H9 (cell line): ENCODE measurements around the gene XRN1. TPM values are rescaled to one million over a fixed set of nuclear protein-coding genes. Genes with fewer than 3 reads are reported as not detected.

Experiments used
- DNase-seq: peaks from one replicate; pipeline ENCODE4 v3.0.0-alpha.2; 2017
- H2AFZ ChIP-seq: one replicate; pipeline ENCODE4 v1.6.1; 2013; ENCODE audit warnings: mild to moderate bottlenecking, low read length, control low read depth, moderate library complexity
- H2AK5ac ChIP-seq: 2 replicates; pipeline ENCODE4 v1.6.1; 2013; ENCODE audit warnings: low read length, control low read depth, mixed read lengths; ENCODE audit not compliant: insufficient read length
- H2BK120ac ChIP-seq: one replicate; pipeline ENCODE4 v1.6.1; 2013; ENCODE audit warnings: low read depth, mild to moderate bottlenecking, low read length, control low read depth, inconsistent platforms; ENCODE audit not compliant: poor library complexity, severe bottlenecking
- H2BK12ac ChIP-seq: 2 replicates; pipeline ENCODE4 v1.6.1; 2013; ENCODE audit warnings: low read length, control low read depth, mixed read lengths, low read depth; ENCODE audit not compliant: insufficient read length
- H2BK15ac ChIP-seq: 2 replicates; pipeline ENCODE4 v1.6.1; 2013; ENCODE audit warnings: low read depth, low read length, control low read depth
- H2BK20ac ChIP-seq: one replicate; pipeline ENCODE4 v1.6.1; 2013; ENCODE audit warnings: low read depth, mild to moderate bottlenecking, low read length, control low read depth, inconsistent platforms; ENCODE audit not compliant: poor library complexity, severe bottlenecking
- H2BK5ac ChIP-seq: 2 replicates; pipeline ENCODE4 v1.6.1; 2013; ENCODE audit warnings: low read length, control low read depth, mixed read lengths; ENCODE audit not compliant: insufficient read length
- H3K14ac ChIP-seq: 2 replicates; pipeline ENCODE4 v1.6.1; 2013; ENCODE audit warnings: low read length, control low read depth; ENCODE audit not compliant: insufficient read depth
- H3K18ac ChIP-seq: 2 replicates; pipeline ENCODE4 v1.6.1; 2013; ENCODE audit warnings: low read depth, mild to moderate bottlenecking, mixed read lengths, low read length, control low read depth; ENCODE audit not compliant: insufficient read length
- H3K23ac ChIP-seq: 2 replicates; pipeline ENCODE4 v1.6.1; 2013; ENCODE audit warnings: low read length, control low read depth, mixed read lengths, low read depth; ENCODE audit not compliant: insufficient read length
- H3K23me2 ChIP-seq: 2 replicates; pipeline ENCODE4 v1.6.1; 2013; ENCODE audit warnings: low read depth, mild to moderate bottlenecking, mixed read lengths, low read length, control low read depth; ENCODE audit not compliant: insufficient read length, poor library complexity, severe bottlenecking
- H3K27ac ChIP-seq: 2 replicates; pipeline ENCODE4 v1.5.1; 2013; ENCODE audit warnings: low read length, control low read depth, mixed read lengths, low read depth; ENCODE audit not compliant: insufficient read length
- H3K27me3 ChIP-seq: 2 replicates; pipeline ENCODE4 v1.6.1; 2013; ENCODE audit warnings: low read length, control low read depth, inconsistent platforms; ENCODE audit not compliant: insufficient read depth
- H3K4ac ChIP-seq: 2 replicates; pipeline ENCODE4 v1.6.1; 2013; ENCODE audit warnings: low read depth, mild to moderate bottlenecking, control low read depth, inconsistent platforms, low read length, moderate library complexity
- H3K4me1 ChIP-seq: 2 replicates; pipeline ENCODE4 v1.6.1; 2013; ENCODE audit warnings: low read length, control low read depth, inconsistent platforms; ENCODE audit not compliant: insufficient read depth
- H3K4me2 ChIP-seq: 2 replicates; pipeline ENCODE4 v1.6.1; 2013; ENCODE audit warnings: low read length, control low read depth, mixed read lengths; ENCODE audit not compliant: insufficient read length, insufficient read depth
- H3K56ac ChIP-seq: 2 replicates; pipeline ENCODE4 v1.6.1; 2013; ENCODE audit warnings: low read depth, mild to moderate bottlenecking, mixed read lengths, low read length, control low read depth; ENCODE audit not compliant: insufficient read length
- H3K79me1 ChIP-seq: 2 replicates; pipeline ENCODE4 v1.6.1; 2013; ENCODE audit warnings: low read depth, mild to moderate bottlenecking, moderate library complexity, low read length, control low read depth, inconsistent platforms; ENCODE audit not compliant: insufficient read depth, poor library complexity, severe bottlenecking
- H3K79me2 ChIP-seq: 2 replicates; pipeline ENCODE4 v1.6.1; 2013; ENCODE audit warnings: low read length, control low read depth, inconsistent platforms; ENCODE audit not compliant: insufficient read depth
- H3K9ac ChIP-seq: 2 replicates; pipeline ENCODE4 v1.6.1; 2013; ENCODE audit warnings: low read length, control low read depth, mixed read lengths; ENCODE audit not compliant: insufficient read length; ENCODE audit errors: extremely low read depth
- H3K9me3 ChIP-seq: one replicate; pipeline ENCODE4 v1.6.1; 2013; ENCODE audit warnings: low read depth, low read length, inconsistent platforms; ENCODE audit not compliant: control insufficient read depth
- H3T11ph ChIP-seq: one replicate; pipeline ENCODE4 v1.6.1; 2013; ENCODE audit warnings: mild to moderate bottlenecking, low read length, control low read depth, inconsistent platforms
- H4K20me1 ChIP-seq: one replicate; pipeline ENCODE4 v1.6.1; 2013; ENCODE audit not compliant: control insufficient read depth, insufficient read length, insufficient read depth
- H4K5ac ChIP-seq: 2 replicates; pipeline ENCODE4 v1.6.1; 2013; ENCODE audit warnings: low read depth, mild to moderate bottlenecking, mixed read lengths, low read length, control low read depth; ENCODE audit not compliant: insufficient read length
- H4K8ac ChIP-seq: replicated peaks from 2 replicates; pipeline ENCODE4 v1.6.1; 2013; ENCODE audit warnings: low read length, control low read depth, mixed read lengths, low read depth; ENCODE audit not compliant: insufficient read length
- H4K91ac ChIP-seq: 2 replicates; pipeline ENCODE4 v1.6.1; 2013; ENCODE audit warnings: low read depth, mild to moderate bottlenecking, moderate library complexity, mixed read lengths, low read length, control low read depth; ENCODE audit not compliant: insufficient read length
- H3K27ac Mint-ChIP-seq, 3 experiments: 2 replicates in 2 of 3; 3 replicates in 1 of 3; pipeline ENCODE4 v1.8.0; 2020 to 2021; ENCODE audit warnings: mixed read lengths in 3 of 3, mild to moderate bottlenecking in 1 of 3, moderate library complexity in 1 of 3
- H3K27me3 Mint-ChIP-seq: 2 replicates; pipeline ENCODE4 v1.8.0; 2021; ENCODE audit warnings: low read depth, mild to moderate bottlenecking, moderate library complexity, mixed read lengths
- H3K36me3 Mint-ChIP-seq, 3 experiments: 2 replicates in 2 of 3; 3 replicates in 1 of 3; pipeline ENCODE4 v1.8.0; 2020 to 2021; ENCODE audit warnings: low read depth in 3 of 3, mixed read lengths in 3 of 3; ENCODE audit not compliant: insufficient read depth in 1 of 3
- H3K4me1 Mint-ChIP-seq, 2 experiments: 2 replicates each; pipeline ENCODE4 v1.8.0; 2020; ENCODE audit warnings: mixed read lengths in 2 of 2
- H3K4me3 Mint-ChIP-seq, 2 experiments: 2 replicates in 1 of 2; 3 replicates in 1 of 2; pipeline ENCODE4 v1.8.0; 2020 to 2021; ENCODE audit warnings: mild to moderate bottlenecking in 2 of 2, mixed read lengths in 2 of 2, moderate library complexity in 1 of 2
- H3K9me3 Mint-ChIP-seq, 2 experiments: 2 replicates in 1 of 2; 3 replicates in 1 of 2; pipeline ENCODE4 v1.8.0; 2020; ENCODE audit warnings: mild to moderate bottlenecking in 2 of 2, mixed read lengths in 2 of 2, moderate library complexity in 1 of 2
- WGBS: extraction: QIAGEN DNeasy Blood & Tissue Kit; methylation state at CpG from one replicate; pipeline ENCODE4 v1.1.7; 2013; ENCODE audit warnings: missing lambda C conversion rate, low lambda C conversion rate, mixed read lengths; ENCODE audit not compliant: insufficient read length; ENCODE audit errors: extremely low coverage; 5-methylcytosine and 5-hydroxymethylcytosine counted together
- total RNA-seq: library from RNA; stranded (reverse); gene quantifications from 2 replicates; pipeline ENCODE4 v1.2.1, GENCODE V29; 2021
- TF ChIP-seq, protein P1 (sequence below): fragments of 200-600 bp; sonication (generic); conservative IDR thresholded peaks from 3 replicates; pipeline ENCODE4 v1.8.0; 2021; ENCODE audit warnings: antibody characterized with exemption, mild to moderate bottlenecking

XRN1 gene
- total RNA-seq, 1 experiment from 2014 or later, result 15.0 TPM

DNA sequence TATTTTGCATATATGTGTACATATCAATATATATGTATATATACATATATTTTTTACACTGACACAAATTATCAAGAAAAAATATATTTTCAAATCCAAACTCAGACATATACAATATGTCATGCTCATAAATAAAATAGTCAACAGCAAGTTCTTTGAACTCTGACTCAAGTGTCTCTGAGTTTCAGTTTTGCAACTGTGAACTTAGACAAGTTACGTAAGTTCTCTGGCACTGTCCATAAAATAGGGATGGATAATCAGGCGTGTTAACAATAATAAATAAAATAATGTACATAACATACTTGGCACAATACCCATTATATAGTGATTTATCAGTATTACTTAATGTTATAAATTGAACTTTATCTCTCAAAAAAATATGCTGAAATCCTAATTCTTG lies 12.1 kb upstream of the XRN1 start:
- H3K4me1 Mint-ChIP-seq, result no peaks in the 10 kb centered on the region
- H2BK20ac ChIP-seq, result no peak overlapping the region
- no peak overlapping the region for H4K8ac ChIP-seq
- no peaks in the 10 kb centered on the region for H3K4me1 ChIP-seq
- no peaks in the 10 kb centered on the region for H3K9me3 Mint-ChIP-seq
- no peak overlapping the region for H3K27ac Mint-ChIP-seq
- no peak overlapping the region for H2BK5ac ChIP-seq
- no peaks in the 10 kb centered on the region for H3K79me2 ChIP-seq
- no peak overlapping the region for H2BK120ac ChIP-seq
- H3K56ac ChIP-seq, result no peak overlapping the region
- DNase-seq, result no peak
- H3K14ac ChIP-seq, result no peak overlapping the region
- H3K18ac ChIP-seq, result no peak overlapping the region
- no peaks in the 10 kb centered on the region for H4K20me1 ChIP-seq
- no peak overlapping the region for H3K4ac ChIP-seq
- H4K5ac ChIP-seq, result no peak overlapping the region
- no peak overlapping the region for H4K91ac ChIP-seq
- peaks cover 0 to 10% (median 5%) of the 10 kb centered on the region in 3 experiments; a peak in 4 of 7 replicates for H3K36me3 Mint-ChIP-seq
- H3T11ph ChIP-seq, result no peak overlapping the region
- H2AFZ ChIP-seq, result no peak overlapping the region
- no peak overlapping the region for H3K23ac ChIP-seq
- H3K9me3 ChIP-seq, result no peaks in the 10 kb centered on the region
- H3K27ac ChIP-seq, result no peak overlapping the region
- no peak overlapping the region for H2BK12ac ChIP-seq
- H2BK15ac ChIP-seq, result no peak overlapping the region
- no peaks in the 10 kb centered on the region for H3K27me3 ChIP-seq
- no CpG with 5 or more reads among the region's 2 CpGs for WGBS
- no peaks in the 10 kb centered on the region for H3K23me2 ChIP-seq
- no peak overlapping the region for H3K4me3 Mint-ChIP-seq
- TF ChIP-seq, protein P1, sequence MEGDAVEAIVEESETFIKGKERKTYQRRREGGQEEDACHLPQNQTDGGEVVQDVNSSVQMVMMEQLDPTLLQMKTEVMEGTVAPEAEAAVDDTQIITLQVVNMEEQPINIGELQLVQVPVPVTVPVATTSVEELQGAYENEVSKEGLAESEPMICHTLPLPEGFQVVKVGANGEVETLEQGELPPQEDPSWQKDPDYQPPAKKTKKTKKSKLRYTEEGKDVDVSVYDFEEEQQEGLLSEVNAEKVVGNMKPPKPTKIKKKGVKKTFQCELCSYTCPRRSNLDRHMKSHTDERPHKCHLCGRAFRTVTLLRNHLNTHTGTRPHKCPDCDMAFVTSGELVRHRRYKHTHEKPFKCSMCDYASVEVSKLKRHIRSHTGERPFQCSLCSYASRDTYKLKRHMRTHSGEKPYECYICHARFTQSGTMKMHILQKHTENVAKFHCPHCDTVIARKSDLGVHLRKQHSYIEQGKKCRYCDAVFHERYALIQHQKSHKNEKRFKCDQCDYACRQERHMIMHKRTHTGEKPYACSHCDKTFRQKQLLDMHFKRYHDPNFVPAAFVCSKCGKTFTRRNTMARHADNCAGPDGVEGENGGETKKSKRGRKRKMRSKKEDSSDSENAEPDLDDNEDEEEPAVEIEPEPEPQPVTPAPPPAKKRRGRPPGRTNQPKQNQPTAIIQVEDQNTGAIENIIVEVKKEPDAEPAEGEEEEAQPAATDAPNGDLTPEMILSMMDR, result no peak
- H3K27me3 Mint-ChIP-seq, result no peaks in the 10 kb centered on the region
- no peak overlapping the region for H2AK5ac ChIP-seq
- no peaks in the 10 kb centered on the region for H3K79me1 ChIP-seq
- H3K9ac ChIP-seq, result no peak overlapping the region
- no peak overlapping the region for H3K4me2 ChIP-seq
